ENCODE data around the gene TP53RK. TPM values are rescaled to one million over a fixed set of nuclear protein-coding genes. Genes with fewer than 3 reads are reported as not detected.

The TP53RK gene
- total and polyA plus RNA-seq, 2 of the 13 experiments (the other 11 are each of a cell fraction or from before 2014, with no cell fraction given): 12.9 to 25.5 TPM

DNA sequence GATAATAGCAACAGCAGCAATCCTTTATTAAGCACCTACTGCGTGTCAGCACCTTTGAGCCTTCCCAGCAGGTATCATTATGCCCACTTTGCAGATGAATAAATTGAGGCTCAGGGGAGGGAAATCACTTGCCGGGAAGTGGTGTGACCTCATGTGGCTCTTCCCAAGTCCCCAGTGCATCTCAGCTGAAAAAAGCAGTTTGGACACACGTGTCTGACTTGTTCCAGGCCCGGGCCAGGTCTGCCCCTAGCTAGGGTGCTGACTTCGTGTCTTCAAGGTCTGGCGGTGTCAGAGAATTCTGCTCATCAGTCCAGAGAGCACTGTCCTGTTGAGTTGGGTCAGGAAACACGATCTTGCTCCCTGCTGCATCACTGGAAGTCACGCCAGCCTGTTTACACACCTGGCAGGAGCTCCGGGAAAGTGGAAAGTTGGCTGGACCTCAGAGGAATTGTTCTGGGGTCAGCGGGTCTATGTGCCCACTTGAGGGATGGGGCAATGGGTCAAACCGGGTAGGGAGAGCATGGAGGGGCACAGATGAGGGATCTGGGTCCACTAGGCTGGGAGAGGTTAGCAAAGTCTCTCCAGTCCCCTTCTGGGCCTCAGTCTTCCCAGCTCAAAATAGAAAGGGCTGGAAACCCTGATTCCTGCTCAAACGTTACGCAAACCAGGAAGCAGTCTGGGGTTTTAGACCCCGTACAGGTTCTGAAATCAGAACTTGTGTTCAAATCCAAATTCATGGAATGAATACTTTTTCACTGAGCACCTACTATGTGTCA is 48.5 kb downstream of the TP53RK start (continued):
- TF ChIP-seq, protein P1, sequence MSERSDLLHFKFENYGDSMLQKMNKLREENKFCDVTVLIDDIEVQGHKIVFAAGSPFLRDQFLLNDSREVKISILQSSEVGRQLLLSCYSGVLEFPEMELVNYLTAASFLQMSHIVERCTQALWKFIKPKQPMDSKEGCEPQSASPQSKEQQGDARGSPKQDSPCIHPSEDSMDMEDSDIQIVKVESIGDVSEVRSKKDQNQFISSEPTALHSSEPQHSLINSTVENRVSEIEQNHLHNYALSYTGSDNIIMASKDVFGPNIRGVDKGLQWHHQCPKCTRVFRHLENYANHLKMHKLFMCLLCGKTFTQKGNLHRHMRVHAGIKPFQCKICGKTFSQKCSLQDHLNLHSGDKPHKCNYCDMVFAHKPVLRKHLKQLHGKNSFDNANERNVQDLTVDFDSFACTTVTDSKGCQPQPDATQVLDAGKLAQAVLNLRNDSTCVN (CRISPR knock-in tag; IDR thresholded peaks at IDR 0.05; ENCODE audit: borderline replicate concordance): peak; percentile 44; the same call in 1 of the 2 replicates
- TF ChIP-seq, protein P2, sequence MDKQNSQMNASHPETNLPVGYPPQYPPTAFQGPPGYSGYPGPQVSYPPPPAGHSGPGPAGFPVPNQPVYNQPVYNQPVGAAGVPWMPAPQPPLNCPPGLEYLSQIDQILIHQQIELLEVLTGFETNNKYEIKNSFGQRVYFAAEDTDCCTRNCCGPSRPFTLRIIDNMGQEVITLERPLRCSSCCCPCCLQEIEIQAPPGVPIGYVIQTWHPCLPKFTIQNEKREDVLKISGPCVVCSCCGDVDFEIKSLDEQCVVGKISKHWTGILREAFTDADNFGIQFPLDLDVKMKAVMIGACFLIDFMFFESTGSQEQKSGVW (CRISPR knock-in tag; IDR thresholded peaks at IDR 0.05; ENCODE audit: borderline replicate concordance): no peak
- TF ChIP-seq ISL2 (CRISPR knock-in tag; IDR thresholded peaks at IDR 0.05): peak; percentile 88
- TF ChIP-seq, protein P3, sequence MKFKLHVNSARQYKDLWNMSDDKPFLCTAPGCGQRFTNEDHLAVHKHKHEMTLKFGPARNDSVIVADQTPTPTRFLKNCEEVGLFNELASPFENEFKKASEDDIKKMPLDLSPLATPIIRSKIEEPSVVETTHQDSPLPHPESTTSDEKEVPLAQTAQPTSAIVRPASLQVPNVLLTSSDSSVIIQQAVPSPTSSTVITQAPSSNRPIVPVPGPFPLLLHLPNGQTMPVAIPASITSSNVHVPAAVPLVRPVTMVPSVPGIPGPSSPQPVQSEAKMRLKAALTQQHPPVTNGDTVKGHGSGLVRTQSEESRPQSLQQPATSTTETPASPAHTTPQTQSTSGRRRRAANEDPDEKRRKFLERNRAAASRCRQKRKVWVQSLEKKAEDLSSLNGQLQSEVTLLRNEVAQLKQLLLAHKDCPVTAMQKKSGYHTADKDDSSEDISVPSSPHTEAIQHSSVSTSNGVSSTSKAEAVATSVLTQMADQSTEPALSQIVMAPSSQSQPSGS (CRISPR knock-in tag; IDR thresholded peaks at IDR 0.05): no peak
- no peak for TF ChIP-seq JUNB (CRISPR knock-in tag; IDR thresholded peaks at IDR 0.05; ENCODE audit: borderline replicate concordance)
- TF ChIP-seq, protein P4, sequence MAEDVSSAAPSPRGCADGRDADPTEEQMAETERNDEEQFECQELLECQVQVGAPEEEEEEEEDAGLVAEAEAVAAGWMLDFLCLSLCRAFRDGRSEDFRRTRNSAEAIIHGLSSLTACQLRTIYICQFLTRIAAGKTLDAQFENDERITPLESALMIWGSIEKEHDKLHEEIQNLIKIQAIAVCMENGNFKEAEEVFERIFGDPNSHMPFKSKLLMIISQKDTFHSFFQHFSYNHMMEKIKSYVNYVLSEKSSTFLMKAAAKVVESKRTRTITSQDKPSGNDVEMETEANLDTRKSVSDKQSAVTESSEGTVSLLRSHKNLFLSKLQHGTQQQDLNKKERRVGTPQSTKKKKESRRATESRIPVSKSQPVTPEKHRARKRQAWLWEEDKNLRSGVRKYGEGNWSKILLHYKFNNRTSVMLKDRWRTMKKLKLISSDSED (CRISPR knock-in tag; IDR thresholded peaks at IDR 0.05): no peak
- TF ChIP-seq, protein P5, sequence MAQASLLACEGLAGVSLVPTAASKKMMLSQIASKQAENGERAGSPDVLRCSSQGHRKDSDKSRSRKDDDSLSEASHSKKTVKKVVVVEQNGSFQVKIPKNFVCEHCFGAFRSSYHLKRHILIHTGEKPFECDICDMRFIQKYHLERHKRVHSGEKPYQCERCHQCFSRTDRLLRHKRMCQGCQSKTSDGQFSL (CRISPR knock-in tag; IDR thresholded peaks at IDR 0.05): no peak
- TF ChIP-seq FOXP1 (IDR thresholded peaks at IDR 0.05): peak; percentile 34; the same call in 1 of the 2 replicates
- TF ChIP-seq FOXP1 (CRISPR knock-in tag; IDR thresholded peaks at IDR 0.05): peak; percentile 75
- TF ChIP-seq HDAC2 (CRISPR knock-in tag; IDR thresholded peaks at IDR 0.05): peak; percentile 64; the same call in 1 of the 2 replicates
- TF ChIP-seq, protein P6, sequence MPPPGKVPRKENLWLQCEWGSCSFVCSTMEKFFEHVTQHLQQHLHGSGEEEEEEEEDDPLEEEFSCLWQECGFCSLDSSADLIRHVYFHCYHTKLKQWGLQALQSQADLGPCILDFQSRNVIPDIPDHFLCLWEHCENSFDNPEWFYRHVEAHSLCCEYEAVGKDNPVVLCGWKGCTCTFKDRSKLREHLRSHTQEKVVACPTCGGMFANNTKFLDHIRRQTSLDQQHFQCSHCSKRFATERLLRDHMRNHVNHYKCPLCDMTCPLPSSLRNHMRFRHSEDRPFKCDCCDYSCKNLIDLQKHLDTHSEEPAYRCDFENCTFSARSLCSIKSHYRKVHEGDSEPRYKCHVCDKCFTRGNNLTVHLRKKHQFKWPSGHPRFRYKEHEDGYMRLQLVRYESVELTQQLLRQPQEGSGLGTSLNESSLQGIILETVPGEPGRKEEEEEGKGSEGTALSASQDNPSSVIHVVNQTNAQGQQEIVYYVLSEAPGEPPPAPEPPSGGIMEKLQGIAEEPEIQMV (CRISPR knock-in tag; IDR thresholded peaks at IDR 0.05; ENCODE audit: low read depth): 0 out of 2 replicates have a peak, but pooled peaks have one; percentile 51
- no peak for TF ChIP-seq ZNF781 (CRISPR knock-in tag; IDR thresholded peaks at IDR 0.05; ENCODE audit: borderline replicate concordance, not compliant biosample characterization)
- peak; percentile 90 for TF ChIP-seq NR2F6 (IDR thresholded peaks at IDR 0.05)
- TF ChIP-seq NR2F6 (CRISPR knock-in tag; IDR thresholded peaks at IDR 0.05): peak; percentile 94
- TF ChIP-seq MAF1 (CRISPR knock-in tag; IDR thresholded peaks at IDR 0.05; ENCODE audit: borderline replicate concordance): no peak
- TF ChIP-seq, protein P7, sequence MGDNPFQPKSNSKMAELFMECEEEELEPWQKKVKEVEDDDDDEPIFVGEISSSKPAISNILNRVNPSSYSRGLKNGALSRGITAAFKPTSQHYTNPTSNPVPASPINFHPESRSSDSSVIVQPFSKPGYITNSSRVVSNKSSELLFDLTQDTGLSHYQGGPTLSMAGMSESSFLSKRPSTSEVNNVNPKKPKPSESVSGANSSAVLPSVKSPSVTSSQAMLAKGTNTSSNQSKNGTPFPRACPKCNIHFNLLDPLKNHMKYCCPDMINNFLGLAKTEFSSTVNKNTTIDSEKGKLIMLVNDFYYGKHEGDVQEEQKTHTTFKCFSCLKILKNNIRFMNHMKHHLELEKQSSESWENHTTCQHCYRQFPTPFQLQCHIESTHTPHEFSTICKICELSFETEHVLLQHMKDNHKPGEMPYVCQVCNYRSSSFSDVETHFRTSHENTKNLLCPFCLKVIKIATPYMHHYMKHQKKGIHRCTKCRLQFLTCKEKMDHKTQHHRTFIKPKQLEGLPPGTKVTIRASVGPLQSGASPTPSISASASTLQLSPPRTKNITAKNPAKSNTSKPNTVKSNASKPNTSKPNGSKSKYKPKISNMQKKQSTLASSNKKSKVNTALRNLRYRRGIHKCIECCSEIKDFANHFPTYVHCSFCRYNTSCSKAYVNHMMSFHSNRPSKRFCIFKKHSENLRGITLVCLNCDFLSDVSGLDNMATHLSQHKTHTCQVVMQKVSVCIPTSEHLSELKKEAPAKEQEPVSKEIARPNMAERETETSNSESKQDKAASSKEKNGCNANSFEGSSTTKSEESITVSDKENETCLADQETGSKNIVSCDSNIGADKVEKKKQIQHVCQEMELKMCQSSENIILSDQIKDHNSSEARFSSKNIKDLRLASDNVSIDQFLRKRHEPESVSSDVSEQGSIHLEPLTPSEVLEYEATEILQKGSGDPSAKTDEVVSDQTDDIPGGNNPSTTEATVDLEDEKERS (CRISPR knock-in tag; IDR thresholded peaks at IDR 0.05): no peak
- no peak for TF ChIP-seq ZNF10 (CRISPR knock-in tag; IDR thresholded peaks at IDR 0.05; ENCODE audit: borderline replicate concordance, low read depth)

Measured in HepG2 (cell line).